Liver (tissue), 9 donors: ENCODE results near the gene MAGOHB. TPM values are rescaled to one million over a fixed set of nuclear protein-coding genes. Genes with fewer than 3 reads are reported as not detected.

ENCODE experiments used
- DNase-seq: peaks from one replicate; pipeline ENCODE4 v3.0.0-alpha.2; 2017; ENCODE audit warnings: low spot score
- H3K27ac ChIP-seq, 2 donors: one replicate each; pipeline ENCODE4 v1.7.0; 2013; ENCODE audit warnings: inconsistent platforms in 2 of 2, low read length in 2 of 2, control low read depth in 1 of 2, low read depth in 1 of 2, mild to moderate bottlenecking in 1 of 2
- H3K27me3 ChIP-seq, 4 donors: one replicate each; pipeline versions ENCODE4 v1.6.1 to v1.7.0; 2013; ENCODE audit warnings: low read length in 3 of 4, inconsistent platforms in 1 of 4, mild to moderate bottlenecking in 1 of 4, moderate library complexity in 1 of 4; ENCODE audit not compliant: control insufficient read depth in 4 of 4, insufficient read depth in 4 of 4
- H3K36me3 ChIP-seq, 4 donors: one replicate each; pipeline versions ENCODE4 v1.6.1 to v1.7.0; 2013; ENCODE audit warnings: low read length in 3 of 4, mild to moderate bottlenecking in 3 of 4, low read depth in 1 of 4, moderate library complexity in 1 of 4; ENCODE audit not compliant: control insufficient read depth in 4 of 4, insufficient read depth in 3 of 4
- H3K4me1 ChIP-seq, 4 donors: one replicate each; pipeline versions ENCODE4 v1.6.1 to v1.7.0; 2013; ENCODE audit warnings: low read length in 3 of 4, mild to moderate bottlenecking in 3 of 4, moderate library complexity in 1 of 4; ENCODE audit not compliant: control insufficient read depth in 4 of 4, insufficient read depth in 4 of 4
- H3K4me3 ChIP-seq, 3 donors: one replicate each; pipeline versions ENCODE4 v1.6.1 to v1.7.0; 2013; ENCODE audit warnings: low read length in 3 of 3, control low read depth in 1 of 3, low read depth in 1 of 3, mild to moderate bottlenecking in 1 of 3
- H3K9ac ChIP-seq, 2 donors: one replicate each; pipeline ENCODE4 v1.7.0; 2013; ENCODE audit warnings: low read length in 2 of 2, mild to moderate bottlenecking in 2 of 2, moderate library complexity in 2 of 2, control low read depth in 1 of 2, low read depth in 1 of 2
- H3K9me3 ChIP-seq, 4 donors: one replicate each; pipeline versions ENCODE4 v1.6.1 to v1.7.0; 2013; ENCODE audit warnings: low read length in 3 of 4; ENCODE audit not compliant: control insufficient read depth in 4 of 4
- EGR1 ChIP-seq, 2 donors: IDR thresholded peaks; 2 replicates each; pipeline ENCODE4 v1.6.1; 2016 to 2018; ENCODE audit warnings: antibody characterized with exemption in 2 of 2, low read depth in 2 of 2
- FOXA1 ChIP-seq: IDR thresholded peaks from 2 replicates; pipeline ENCODE4 v1.6.1; 2016; ENCODE audit warnings: antibody characterized with exemption
- FOXA2 ChIP-seq: IDR thresholded peaks from 2 replicates; pipeline ENCODE4 v1.6.1; 2016; ENCODE audit warnings: antibody characterized with exemption
- GABPA ChIP-seq, 2 donors: IDR thresholded peaks in 1 of 2; conservative IDR thresholded peaks in 1 of 2; 2 replicates each; pipeline ENCODE4 v1.6.1; 2016; ENCODE audit warnings: antibody characterized with exemption in 2 of 2, mild to moderate bottlenecking in 1 of 2, moderate library complexity in 1 of 2
- HNF4A ChIP-seq, 2 donors: conservative IDR thresholded peaks; 2 replicates each; pipeline ENCODE4 v1.6.1; 2016; ENCODE audit warnings: antibody characterized with exemption in 2 of 2, mild to moderate bottlenecking in 2 of 2
- HNF4G ChIP-seq: IDR thresholded peaks from 2 replicates; pipeline ENCODE4 v1.6.1; 2016; ENCODE audit warnings: antibody characterized with exemption
- JUND ChIP-seq, 2 donors: IDR thresholded peaks; 2 replicates each; pipeline ENCODE4 v1.6.1; 2016; ENCODE audit warnings: antibody characterized with exemption in 2 of 2
- NR2F2 ChIP-seq: IDR thresholded peaks from 2 replicates; pipeline ENCODE4 v1.6.1; 2016; ENCODE audit warnings: antibody characterized with exemption
- RAD21 ChIP-seq, 2 donors: IDR thresholded peaks; 2 replicates each; pipeline ENCODE4 v1.6.1; 2016; ENCODE audit warnings: antibody characterized with exemption in 2 of 2, mild to moderate bottlenecking in 2 of 2
- YY1 ChIP-seq: IDR thresholded peaks from 2 replicates; pipeline ENCODE4 v1.6.1; 2016; ENCODE audit warnings: antibody characterized with exemption, mild to moderate bottlenecking
- WGBS: extraction: QIAGEN DNeasy Blood & Tissue Kit; methylation state at CpG from one replicate; pipeline ENCODE4 v1.1.7; 2013; 5-methylcytosine and 5-hydroxymethylcytosine counted together
- polyA plus RNA-seq, 2 donors: library from polyadenylated mRNA; stranded (reverse) in 1 of 2; unstranded in 1 of 2; fragments of 200-250 nt in 1 of 2; fragments of >200 nt in 1 of 2; fragmentation: Nextera tagmentation in 1 of 2; extraction: Ambion mirVana in 1 of 2; gene quantifications; one replicate each; pipeline versions ENCODE4 v1.2.1 to v1.2.3, GENCODE V29; 2013 to 2015
- total RNA-seq, 2 donors: library from RNA; depleted of rRNA; stranded (reverse); fragments of >200 nt; gene quantifications; one replicate each; pipeline ENCODE4 v1.2.3, GENCODE V29; 2014
- TF ChIP-seq, protein P1 (sequence below): IDR thresholded peaks from 2 replicates; pipeline ENCODE4 v1.6.1; 2016; ENCODE audit warnings: antibody characterized with exemption
- TF ChIP-seq, protein P2 (sequence below): IDR thresholded peaks from 2 replicates; pipeline ENCODE4 v1.6.1; 2016; ENCODE audit warnings: antibody characterized with exemption, mild to moderate bottlenecking
- TF ChIP-seq, protein P3 (sequence below): IDR thresholded peaks from 2 replicates; pipeline ENCODE4 v1.6.1; 2016; ENCODE audit warnings: antibody characterized with exemption
- TF ChIP-seq, protein P4 (sequence below): fragments of 150-350 bp; IDR thresholded peaks from 2 replicates; pipeline ENCODE4 v1.5.1; 2017; ENCODE audit warnings: improper control_type of control experiment, low read depth, low read length; ENCODE audit not compliant: missing input control
- TF ChIP-seq, protein P5 (sequence below): IDR thresholded peaks from 2 replicates; pipeline ENCODE4 v1.6.1; 2016; ENCODE audit warnings: antibody characterized with exemption
- donor health status: healthy.
- donor health status: healthy.
- donor health status: healthy.
- donor health status: healthy.
- donor health status: healthy.

Gene MAGOHB
- total and polyA plus RNA-seq, 4 donors, result 7.6 to 20.7 (median 8.9) TPM

DNA sequence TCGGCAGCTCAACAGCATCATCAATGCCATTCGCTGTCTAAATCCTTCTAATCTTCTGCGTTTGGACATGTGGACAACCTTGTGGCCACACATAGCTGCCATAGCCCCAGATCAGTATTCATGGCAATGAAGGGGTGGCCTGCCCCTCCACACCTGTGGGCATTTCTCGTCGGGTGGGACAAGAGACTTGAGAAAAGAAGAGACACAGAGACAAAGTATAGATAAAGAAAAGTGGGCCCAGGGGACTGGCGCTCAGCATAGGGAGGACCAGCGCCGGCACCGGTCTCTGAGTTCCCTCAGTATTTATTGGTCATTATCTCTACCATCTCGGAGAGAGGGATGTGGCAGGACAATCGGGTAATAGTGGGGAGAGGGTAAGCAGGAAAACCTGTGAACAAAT is 42.3 kb downstream of the MAGOHB start:
- no peak for DNase-seq
- Histone ChIP-seq H3K27ac (no peak overlapping the region), H3K36me3 (no peaks in the 10 kb centered on the region), H3K9ac (no peak overlapping the region), H3K4me3 (no peak overlapping the region), H3K9me3 (no peaks in the 10 kb centered on the region), H3K4me1 (no peaks in the 10 kb centered on the region), H3K27me3 (no peaks in the 10 kb centered on the region)
- no peak for TF ChIP-seq HNF4A (conservative IDR thresholded peaks at IDR 0.05)
- TF ChIP-seq, protein P1, sequence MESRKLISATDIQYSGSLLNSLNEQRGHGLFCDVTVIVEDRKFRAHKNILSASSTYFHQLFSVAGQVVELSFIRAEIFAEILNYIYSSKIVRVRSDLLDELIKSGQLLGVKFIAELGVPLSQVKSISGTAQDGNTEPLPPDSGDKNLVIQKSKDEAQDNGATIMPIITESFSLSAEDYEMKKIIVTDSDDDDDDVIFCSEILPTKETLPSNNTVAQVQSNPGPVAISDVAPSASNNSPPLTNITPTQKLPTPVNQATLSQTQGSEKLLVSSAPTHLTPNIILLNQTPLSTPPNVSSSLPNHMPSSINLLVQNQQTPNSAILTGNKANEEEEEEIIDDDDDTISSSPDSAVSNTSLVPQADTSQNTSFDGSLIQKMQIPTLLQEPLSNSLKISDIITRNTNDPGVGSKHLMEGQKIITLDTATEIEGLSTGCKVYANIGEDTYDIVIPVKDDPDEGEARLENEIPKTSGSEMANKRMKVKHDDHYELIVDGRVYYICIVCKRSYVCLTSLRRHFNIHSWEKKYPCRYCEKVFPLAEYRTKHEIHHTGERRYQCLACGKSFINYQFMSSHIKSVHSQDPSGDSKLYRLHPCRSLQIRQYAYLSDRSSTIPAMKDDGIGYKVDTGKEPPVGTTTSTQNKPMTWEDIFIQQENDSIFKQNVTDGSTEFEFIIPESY, result no peak
- TF ChIP-seq, protein P2, sequence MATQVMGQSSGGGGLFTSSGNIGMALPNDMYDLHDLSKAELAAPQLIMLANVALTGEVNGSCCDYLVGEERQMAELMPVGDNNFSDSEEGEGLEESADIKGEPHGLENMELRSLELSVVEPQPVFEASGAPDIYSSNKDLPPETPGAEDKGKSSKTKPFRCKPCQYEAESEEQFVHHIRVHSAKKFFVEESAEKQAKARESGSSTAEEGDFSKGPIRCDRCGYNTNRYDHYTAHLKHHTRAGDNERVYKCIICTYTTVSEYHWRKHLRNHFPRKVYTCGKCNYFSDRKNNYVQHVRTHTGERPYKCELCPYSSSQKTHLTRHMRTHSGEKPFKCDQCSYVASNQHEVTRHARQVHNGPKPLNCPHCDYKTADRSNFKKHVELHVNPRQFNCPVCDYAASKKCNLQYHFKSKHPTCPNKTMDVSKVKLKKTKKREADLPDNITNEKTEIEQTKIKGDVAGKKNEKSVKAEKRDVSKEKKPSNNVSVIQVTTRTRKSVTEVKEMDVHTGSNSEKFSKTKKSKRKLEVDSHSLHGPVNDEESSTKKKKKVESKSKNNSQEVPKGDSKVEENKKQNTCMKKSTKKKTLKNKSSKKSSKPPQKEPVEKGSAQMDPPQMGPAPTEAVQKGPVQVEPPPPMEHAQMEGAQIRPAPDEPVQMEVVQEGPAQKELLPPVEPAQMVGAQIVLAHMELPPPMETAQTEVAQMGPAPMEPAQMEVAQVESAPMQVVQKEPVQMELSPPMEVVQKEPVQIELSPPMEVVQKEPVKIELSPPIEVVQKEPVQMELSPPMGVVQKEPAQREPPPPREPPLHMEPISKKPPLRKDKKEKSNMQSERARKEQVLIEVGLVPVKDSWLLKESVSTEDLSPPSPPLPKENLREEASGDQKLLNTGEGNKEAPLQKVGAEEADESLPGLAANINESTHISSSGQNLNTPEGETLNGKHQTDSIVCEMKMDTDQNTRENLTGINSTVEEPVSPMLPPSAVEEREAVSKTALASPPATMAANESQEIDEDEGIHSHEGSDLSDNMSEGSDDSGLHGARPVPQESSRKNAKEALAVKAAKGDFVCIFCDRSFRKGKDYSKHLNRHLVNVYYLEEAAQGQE, result no peak
- TF ChIP-seq FOXA2, result no peak
- TF ChIP-seq GABPA (IDR thresholded peaks at IDR 0.05 in 1 of 2, conservative IDR thresholded peaks at IDR 0.05 in 1 of 2), result no peak
- TF ChIP-seq NR2F2, result no peak
- no peak for TF ChIP-seq JUND (IDR thresholded peaks at IDR 0.05)
- TF ChIP-seq HNF4G, result no peak
- no peak for TF ChIP-seq RAD21 (IDR thresholded peaks at IDR 0.05)
- TF ChIP-seq, protein P3, sequence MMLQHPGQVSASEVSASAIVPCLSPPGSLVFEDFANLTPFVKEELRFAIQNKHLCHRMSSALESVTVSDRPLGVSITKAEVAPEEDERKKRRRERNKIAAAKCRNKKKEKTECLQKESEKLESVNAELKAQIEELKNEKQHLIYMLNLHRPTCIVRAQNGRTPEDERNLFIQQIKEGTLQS, result no peak
- no peak for TF ChIP-seq EGR1 (IDR thresholded peaks at IDR 0.05; ENCODE audit: low read depth in 2 of 2)
- TF ChIP-seq FOXA1, result no peak
- TF ChIP-seq, protein P4, sequence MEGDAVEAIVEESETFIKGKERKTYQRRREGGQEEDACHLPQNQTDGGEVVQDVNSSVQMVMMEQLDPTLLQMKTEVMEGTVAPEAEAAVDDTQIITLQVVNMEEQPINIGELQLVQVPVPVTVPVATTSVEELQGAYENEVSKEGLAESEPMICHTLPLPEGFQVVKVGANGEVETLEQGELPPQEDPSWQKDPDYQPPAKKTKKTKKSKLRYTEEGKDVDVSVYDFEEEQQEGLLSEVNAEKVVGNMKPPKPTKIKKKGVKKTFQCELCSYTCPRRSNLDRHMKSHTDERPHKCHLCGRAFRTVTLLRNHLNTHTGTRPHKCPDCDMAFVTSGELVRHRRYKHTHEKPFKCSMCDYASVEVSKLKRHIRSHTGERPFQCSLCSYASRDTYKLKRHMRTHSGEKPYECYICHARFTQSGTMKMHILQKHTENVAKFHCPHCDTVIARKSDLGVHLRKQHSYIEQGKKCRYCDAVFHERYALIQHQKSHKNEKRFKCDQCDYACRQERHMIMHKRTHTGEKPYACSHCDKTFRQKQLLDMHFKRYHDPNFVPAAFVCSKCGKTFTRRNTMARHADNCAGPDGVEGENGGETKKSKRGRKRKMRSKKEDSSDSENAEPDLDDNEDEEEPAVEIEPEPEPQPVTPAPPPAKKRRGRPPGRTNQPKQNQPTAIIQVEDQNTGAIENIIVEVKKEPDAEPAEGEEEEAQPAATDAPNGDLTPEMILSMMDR, result no peak
- WGBS, result 88% methylated on average over 11 of the region's 11 CpGs

DNA sequence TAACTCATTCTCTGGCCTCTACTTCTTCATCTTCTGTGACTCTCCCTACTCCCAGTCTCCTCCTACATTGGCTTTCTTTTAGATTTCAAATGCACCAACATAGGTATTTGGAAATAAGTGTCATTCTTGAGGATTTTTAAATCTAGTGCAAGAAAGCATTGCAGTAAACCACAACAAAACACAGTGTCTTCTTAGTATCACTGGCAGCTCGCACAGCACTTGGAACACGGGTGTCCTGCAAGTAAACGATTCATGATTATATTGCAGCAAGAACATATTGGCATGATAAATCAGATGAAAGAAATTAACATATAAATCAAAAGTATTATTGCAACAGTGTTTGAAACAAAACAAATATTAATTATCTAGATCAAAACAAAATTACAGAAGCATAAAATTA is 45.6 kb downstream of the MAGOHB start:
- Histone ChIP-seq H3K9ac (no peak overlapping the region), H3K9me3 (no peaks in the 10 kb centered on the region), H3K36me3 (no peaks in the 10 kb centered on the region), H3K27ac (no peak overlapping the region), H3K4me3 (no peak overlapping the region), H3K4me1 (no peaks in the 10 kb centered on the region), H3K27me3 (no peaks in the 10 kb centered on the region)
- no peak for DNase-seq
- TF ChIP-seq, protein P2, result no peak
- no peak for TF ChIP-seq GABPA (IDR thresholded peaks at IDR 0.05 in 1 of 2, conservative IDR thresholded peaks at IDR 0.05 in 1 of 2)
- TF ChIP-seq FOXA2, result no peak
- no peak for TF ChIP-seq NR2F2
- no peak for TF ChIP-seq HNF4G
- no peak for TF ChIP-seq JUND (IDR thresholded peaks at IDR 0.05)
- no peak for TF ChIP-seq YY1
- TF ChIP-seq EGR1 (IDR thresholded peaks at IDR 0.05; ENCODE audit: low read depth in 2 of 2), result no peak
- TF ChIP-seq, protein P5, sequence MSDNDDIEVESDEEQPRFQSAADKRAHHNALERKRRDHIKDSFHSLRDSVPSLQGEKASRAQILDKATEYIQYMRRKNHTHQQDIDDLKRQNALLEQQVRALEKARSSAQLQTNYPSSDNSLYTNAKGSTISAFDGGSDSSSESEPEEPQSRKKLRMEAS, result no peak
- no peak for TF ChIP-seq RAD21 (IDR thresholded peaks at IDR 0.05)
- 86% methylated on average over 3 of the region's 3 CpGs for WGBS
